ENCODE data around the gene CLSTN3.

DNA sequence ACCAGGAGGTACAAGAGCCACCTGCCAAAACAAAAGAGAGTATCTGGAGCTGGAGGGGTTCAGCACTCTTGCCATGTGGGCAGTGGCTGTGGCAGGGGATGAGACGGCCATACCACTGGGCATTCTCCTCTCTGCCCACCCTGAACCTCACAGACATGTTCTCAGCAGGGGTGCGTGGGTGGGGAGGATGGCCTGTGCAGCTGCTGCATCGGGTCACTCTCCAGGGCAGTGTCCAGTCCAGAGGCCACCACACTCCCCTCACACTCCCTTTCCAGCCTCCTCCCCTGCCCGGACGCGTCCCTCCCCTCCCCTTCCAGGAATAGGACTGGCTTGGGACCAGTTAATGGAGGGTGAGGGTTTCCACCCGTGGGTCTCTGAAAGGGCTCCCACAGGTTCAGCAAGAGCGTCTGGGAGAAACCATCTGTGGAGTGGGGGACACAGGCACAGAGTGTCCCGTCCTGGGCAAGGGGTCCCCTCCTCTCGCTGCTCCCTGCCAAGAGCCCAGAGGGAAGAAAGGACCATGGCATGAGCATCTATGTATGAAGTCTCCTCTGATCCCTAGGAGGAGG lies 38.4 kb upstream of the CLSTN3 start:
- TF ChIP-seq, protein P1, sequence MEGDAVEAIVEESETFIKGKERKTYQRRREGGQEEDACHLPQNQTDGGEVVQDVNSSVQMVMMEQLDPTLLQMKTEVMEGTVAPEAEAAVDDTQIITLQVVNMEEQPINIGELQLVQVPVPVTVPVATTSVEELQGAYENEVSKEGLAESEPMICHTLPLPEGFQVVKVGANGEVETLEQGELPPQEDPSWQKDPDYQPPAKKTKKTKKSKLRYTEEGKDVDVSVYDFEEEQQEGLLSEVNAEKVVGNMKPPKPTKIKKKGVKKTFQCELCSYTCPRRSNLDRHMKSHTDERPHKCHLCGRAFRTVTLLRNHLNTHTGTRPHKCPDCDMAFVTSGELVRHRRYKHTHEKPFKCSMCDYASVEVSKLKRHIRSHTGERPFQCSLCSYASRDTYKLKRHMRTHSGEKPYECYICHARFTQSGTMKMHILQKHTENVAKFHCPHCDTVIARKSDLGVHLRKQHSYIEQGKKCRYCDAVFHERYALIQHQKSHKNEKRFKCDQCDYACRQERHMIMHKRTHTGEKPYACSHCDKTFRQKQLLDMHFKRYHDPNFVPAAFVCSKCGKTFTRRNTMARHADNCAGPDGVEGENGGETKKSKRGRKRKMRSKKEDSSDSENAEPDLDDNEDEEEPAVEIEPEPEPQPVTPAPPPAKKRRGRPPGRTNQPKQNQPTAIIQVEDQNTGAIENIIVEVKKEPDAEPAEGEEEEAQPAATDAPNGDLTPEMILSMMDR (IDR thresholded peaks at IDR 0.05): no peak
- no peak for TF ChIP-seq POLR2A (IDR thresholded peaks at IDR 0.05)

Data from ovary (tissue), 3 donors.